Measurements from ENCODE around the gene ATP5PO.

The ATP5PO gene

DNA sequence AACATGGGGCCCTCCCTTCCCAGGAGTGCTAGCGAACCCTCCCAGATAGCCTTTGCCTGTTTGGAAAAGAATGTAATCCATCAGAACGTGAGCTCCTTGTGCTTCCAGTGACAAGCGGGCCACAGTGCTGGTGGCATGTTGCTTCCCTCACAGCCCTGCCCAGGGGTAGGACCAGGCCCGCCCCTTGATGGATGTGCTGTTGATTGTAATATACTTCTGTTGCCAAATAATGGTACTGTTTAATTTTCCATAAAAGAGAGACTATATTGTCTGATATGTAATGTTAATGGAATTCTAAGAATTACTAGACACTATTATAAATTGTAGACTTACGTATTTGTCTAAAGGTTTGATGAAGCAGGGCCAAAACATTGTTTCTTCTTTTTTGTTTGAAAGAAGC lies 16.4 kb downstream of the ATP5PO start:
- H3K36me3 ChIP-seq = peaks cover 43% of the 10 kb centered on the region
- H4K20me1 ChIP-seq = no peaks in the 10 kb centered on the region
- no peak overlapping the region for H3K4me3 ChIP-seq
- peaks cover 17% of the 10 kb centered on the region; the same call in 1 of the 2 replicates for H3K4me1 ChIP-seq
- no peak overlapping the region for H3K27ac ChIP-seq
- H3K27me3 ChIP-seq = no peaks in the 10 kb centered on the region
- no peak overlapping the region for H3K9ac ChIP-seq
- TF ChIP-seq Cebpa-rat (IDR thresholded peaks at IDR 0.05) = no peak
- H3K4me2 ChIP-seq = no peak overlapping the region
- no peaks in the 10 kb centered on the region for H3K9me3 ChIP-seq

DNA sequence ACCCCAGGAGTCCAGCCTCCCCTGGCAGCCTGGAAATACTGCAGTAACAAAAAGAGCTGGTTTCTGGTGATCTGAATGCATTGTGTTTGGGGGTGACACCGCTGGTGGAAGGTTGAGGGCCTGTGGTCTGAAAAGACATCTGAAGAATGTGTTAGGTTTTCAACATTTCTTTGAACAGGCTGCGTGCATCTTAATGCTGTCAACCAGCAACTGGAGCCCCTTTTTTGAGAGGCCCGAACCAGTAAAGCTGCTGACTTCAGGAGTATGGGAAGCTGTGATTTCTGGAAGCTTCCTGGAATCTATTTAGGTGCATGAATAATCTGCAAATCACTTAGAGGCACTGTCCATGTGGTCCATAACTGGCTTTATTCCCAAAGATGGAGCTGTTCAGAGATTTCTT lies 17.0 kb downstream of the ATP5PO start:
- no peak overlapping the region for H3K9ac ChIP-seq
- H3K36me3 ChIP-seq = peaks cover 37% of the 10 kb centered on the region
- TF ChIP-seq Cebpa-rat (IDR thresholded peaks at IDR 0.05) = no peak
- no peaks in the 10 kb centered on the region for H3K9me3 ChIP-seq
- H3K4me1 ChIP-seq = peaks cover 17% of the 10 kb centered on the region; the same call in 1 of the 2 replicates
- H4K20me1 ChIP-seq = no peaks in the 10 kb centered on the region
- H3K4me3 ChIP-seq = no peak overlapping the region
- no peaks in the 10 kb centered on the region for H3K27me3 ChIP-seq
- no peak overlapping the region for H3K27ac ChIP-seq
- no peak overlapping the region for H3K4me2 ChIP-seq

DNA sequence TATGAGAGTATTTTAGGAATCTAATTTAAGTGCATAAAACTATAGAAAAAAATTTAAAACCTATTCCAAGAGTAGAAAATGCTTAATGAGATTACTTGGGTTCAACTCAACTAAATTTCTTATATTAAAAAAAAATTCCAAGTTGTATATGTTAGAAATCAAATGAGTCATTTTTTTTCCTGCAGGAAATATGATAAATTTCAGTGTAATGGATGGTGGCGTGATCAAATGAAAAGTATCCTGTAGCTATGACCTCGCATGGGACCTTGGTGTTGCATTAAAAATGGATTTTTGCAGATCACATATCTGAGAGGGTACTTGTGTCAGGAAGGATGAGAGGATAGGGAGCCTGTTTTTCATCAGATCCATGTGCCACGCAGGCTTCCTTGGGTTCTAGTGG lies 17.9 kb downstream of the ATP5PO start:
- H3K36me3 ChIP-seq = peaks cover 28% of the 10 kb centered on the region
- H4K20me1 ChIP-seq = no peaks in the 10 kb centered on the region
- no peaks in the 10 kb centered on the region for H3K9me3 ChIP-seq
- H3K27ac ChIP-seq = no peak overlapping the region
- no peak overlapping the region for H3K9ac ChIP-seq
- H3K4me2 ChIP-seq = no peak overlapping the region
- H3K4me1 ChIP-seq = peaks cover 17% of the 10 kb centered on the region; the same call in 1 of the 2 replicates
- H3K27me3 ChIP-seq = no peaks in the 10 kb centered on the region
- no peak overlapping the region for H3K4me3 ChIP-seq
- TF ChIP-seq Cebpa-rat (IDR thresholded peaks at IDR 0.05) = no peak

DNA sequence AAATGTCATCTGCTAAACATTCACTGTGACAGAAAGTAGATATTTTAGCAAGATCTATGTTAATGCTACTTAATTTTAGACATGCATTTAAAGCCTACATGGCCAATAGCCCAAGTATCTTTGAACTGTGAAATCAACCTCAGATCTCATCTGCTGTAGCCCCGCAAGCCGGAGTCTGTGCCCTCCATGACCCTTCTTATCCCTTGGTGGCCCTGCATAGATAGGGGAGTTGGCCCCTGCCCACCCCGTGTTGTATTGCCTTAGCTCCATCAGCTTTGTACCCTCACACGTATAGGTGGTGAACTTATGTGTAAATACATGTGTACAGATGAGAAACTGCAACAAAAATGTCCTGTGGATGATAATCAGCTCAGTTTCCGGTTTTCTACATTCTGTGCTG lies 18.5 kb downstream of the ATP5PO start:
- Histone ChIP-seq H3K27me3 (no peaks in the 10 kb centered on the region), H3K36me3 (peaks cover 22% of the 10 kb centered on the region), H3K4me3 (no peak overlapping the region), H4K20me1 (no peaks in the 10 kb centered on the region), H3K9ac (no peak overlapping the region), H3K9me3 (no peaks in the 10 kb centered on the region), H3K27ac (no peak overlapping the region), H3K4me2 (no peak overlapping the region), H3K4me1 (peaks cover 17% of the 10 kb centered on the region; the same call in 1 of the 2 replicates)
- no peak for TF ChIP-seq Cebpa-rat (IDR thresholded peaks at IDR 0.05)

DNA sequence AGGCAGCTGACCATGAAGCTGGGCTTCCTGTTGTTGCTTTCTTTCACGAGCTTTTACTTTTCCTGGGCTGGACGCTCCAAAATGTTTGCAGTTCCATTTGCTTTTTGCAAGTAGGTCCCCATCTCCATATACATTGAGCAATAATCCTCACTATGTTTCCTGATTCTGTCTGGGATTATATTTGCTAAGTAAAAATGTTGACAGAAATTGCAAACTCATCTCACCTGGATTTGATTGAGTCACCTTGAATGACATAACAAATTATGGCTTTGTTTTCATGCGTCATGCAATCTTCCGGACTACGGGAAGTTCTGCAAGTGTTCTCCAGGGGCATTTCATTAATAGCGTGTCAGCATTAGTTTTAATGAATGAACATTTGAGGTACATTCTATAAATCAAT lies 18.9 kb downstream of the ATP5PO start:
- Histone ChIP-seq H3K4me3 (no peak overlapping the region), H3K9me3 (no peaks in the 10 kb centered on the region), H3K27ac (no peak overlapping the region), H3K9ac (no peak overlapping the region), H3K36me3 (peaks cover 18% of the 10 kb centered on the region), H3K27me3 (no peaks in the 10 kb centered on the region), H3K4me1 (peaks cover 17% of the 10 kb centered on the region; the same call in 1 of the 2 replicates), H4K20me1 (no peaks in the 10 kb centered on the region), H3K4me2 (no peak overlapping the region)
- no peak for TF ChIP-seq Cebpa-rat (IDR thresholded peaks at IDR 0.05)

DNA sequence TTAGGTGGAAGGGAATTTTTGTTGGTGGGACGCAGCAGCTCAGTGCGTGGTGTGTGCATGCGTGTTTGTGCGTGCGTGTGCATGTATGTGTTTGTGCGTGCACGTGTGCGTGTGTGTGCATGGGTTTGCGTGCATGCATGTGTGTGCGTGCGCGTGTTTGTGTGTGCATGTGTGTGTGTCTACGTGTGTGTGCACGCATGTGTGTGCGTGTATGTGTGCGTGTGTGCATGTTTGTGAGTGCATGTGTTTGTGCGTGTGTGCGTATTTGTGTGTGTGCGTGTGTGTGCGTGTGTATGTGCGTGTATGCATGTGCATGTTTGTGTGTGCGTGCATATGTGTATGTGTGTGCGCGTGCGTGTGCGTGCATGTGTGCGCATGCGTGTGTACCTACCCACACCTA lies 20.2 kb downstream of the ATP5PO start:
- Histone ChIP-seq H3K4me1 (peaks cover 17% of the 10 kb centered on the region; the same call in 1 of the 2 replicates), H4K20me1 (no peaks in the 10 kb centered on the region), H3K9ac (no peak overlapping the region), H3K27me3 (no peaks in the 10 kb centered on the region), H3K9me3 (no peaks in the 10 kb centered on the region), H3K4me3 (no peak overlapping the region), H3K4me2 (peak overlapping the region; percentile 58; the same call in 1 of the 2 replicates), H3K36me3 (peaks cover 5% of the 10 kb centered on the region), H3K27ac (no peak overlapping the region)
- TF ChIP-seq Cebpa-rat (IDR thresholded peaks at IDR 0.05) = no peak

DNA sequence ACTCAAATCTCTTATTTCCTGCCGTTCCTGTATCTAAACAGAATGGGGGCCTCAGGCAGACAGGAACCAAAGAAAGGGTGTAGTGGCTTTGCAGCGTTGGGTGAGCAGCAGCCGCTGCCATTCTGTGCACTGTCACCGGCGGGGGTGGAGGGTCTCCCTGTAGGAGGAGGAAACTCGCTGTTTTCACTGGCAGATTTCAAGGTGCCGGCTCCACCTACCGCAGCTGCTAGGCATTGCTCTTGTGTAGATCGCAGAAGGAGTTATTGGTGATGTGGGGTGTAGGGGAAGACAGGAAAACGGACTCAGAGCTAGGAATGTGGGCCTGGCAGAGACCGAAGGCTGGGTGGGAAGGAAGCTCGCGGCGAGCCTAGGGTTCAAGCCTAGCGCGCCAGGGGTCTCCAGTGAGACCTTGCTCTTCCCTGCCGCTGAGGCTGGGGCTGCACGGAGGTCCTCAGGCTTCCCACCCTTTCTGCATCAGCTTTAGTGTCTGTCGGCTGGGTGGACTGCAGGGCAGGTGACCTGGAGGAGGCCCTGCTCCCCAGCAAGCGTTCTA lies 20.8 kb downstream of the ATP5PO start:
- H4K20me1 ChIP-seq = no peaks in the 10 kb centered on the region
- peaks cover 13% of the 10 kb centered on the region; the same call in 1 of the 2 replicates for H3K4me1 ChIP-seq
- no peaks in the 10 kb centered on the region for H3K27me3 ChIP-seq
- peak overlapping the region; percentile 58 for H3K4me2 ChIP-seq
- no peaks in the 10 kb centered on the region for H3K9me3 ChIP-seq
- no peak overlapping the region for H3K9ac ChIP-seq
- no peak overlapping the region for H3K4me3 ChIP-seq
- no peak for TF ChIP-seq Cebpa-rat (IDR thresholded peaks at IDR 0.05)
- H3K27ac ChIP-seq = no peak overlapping the region
- no peaks in the 10 kb centered on the region; the same call in 1 of the 2 replicates for H3K36me3 ChIP-seq

DNA sequence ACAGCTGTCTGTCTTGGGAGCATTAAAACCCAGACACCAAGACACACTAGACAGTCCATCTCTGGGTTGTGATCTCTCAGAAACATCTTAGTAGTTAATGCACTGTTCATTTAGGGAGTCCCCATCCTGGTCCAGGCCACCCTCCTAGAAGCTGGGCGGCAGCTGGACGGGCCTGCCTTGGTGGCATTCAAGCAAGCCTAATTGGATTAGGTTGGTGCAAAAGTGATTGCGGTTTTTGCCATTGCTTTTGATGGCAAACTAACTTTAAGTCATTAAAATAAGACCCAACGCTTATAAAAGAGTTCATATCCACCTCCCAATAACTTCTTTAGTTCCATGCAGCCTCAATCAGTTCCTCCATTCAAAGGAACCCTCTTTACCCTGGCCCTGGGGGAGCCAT lies 21.7 kb downstream of the ATP5PO start:
- H3K27me3 ChIP-seq = no peaks in the 10 kb centered on the region
- H4K20me1 ChIP-seq = no peaks in the 10 kb centered on the region
- no peak overlapping the region for H3K9ac ChIP-seq
- peaks cover 11% of the 10 kb centered on the region; the same call in 1 of the 2 replicates for H3K4me1 ChIP-seq
- H3K27ac ChIP-seq = no peak overlapping the region
- no peak for TF ChIP-seq Cebpa-rat (IDR thresholded peaks at IDR 0.05)
- H3K36me3 ChIP-seq = no peaks in the 10 kb centered on the region; the same call in 1 of the 2 replicates
- no peaks in the 10 kb centered on the region for H3K9me3 ChIP-seq
- no peak overlapping the region for H3K4me3 ChIP-seq
- H3K4me2 ChIP-seq = no peak overlapping the region

DNA sequence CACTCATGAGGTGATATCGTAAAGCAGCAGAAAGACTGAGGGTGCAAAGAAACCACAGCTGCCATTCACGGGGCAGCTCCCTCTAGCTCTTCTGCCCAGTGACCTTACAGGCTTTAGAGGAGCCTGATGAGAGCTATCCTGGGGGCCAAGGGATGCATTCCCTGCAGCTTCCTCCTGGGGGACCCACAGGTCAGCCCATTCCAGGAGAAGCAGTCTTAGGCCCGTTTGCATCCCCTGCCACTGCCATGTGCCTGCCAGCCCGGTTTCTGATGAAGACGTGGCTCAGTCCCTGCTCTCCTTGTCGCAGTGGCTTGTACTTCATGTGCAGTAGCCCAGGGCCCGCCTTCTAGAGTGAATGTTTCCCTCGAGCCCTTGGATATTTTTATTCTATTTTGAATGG lies 22.8 kb downstream of the ATP5PO start:
- Histone ChIP-seq H3K27ac (no peak overlapping the region), H3K4me3 (no peak overlapping the region), H3K4me2 (no peak overlapping the region), H3K27me3 (no peaks in the 10 kb centered on the region), H3K4me1 (peaks cover 11% of the 10 kb centered on the region; the same call in 1 of the 2 replicates), H4K20me1 (no peaks in the 10 kb centered on the region), H3K36me3 (no peaks in the 10 kb centered on the region), H3K9ac (no peak overlapping the region), H3K9me3 (no peaks in the 10 kb centered on the region)
- TF ChIP-seq Cebpa-rat (IDR thresholded peaks at IDR 0.05) = no peak

DNA sequence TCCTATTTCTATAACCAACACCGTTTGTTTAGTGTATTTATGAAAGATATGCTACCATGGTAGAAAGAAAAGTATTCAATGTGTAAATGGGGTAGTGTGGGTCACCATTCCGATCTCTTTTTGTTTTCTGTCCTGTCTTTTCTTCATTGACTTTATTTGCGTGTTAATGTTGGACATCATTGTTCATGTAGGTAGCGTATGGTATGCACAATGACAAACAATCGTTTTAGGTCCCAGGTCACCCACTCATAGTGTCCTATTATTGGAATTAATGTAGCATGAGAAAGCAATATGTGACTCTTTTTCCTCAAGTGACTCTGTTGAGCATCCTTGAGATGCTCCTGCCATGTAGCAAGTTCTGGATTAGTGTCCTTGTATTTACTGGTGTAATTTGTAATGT lies 25.4 kb downstream of the ATP5PO start:
- Histone ChIP-seq H3K27ac (no peak overlapping the region), H3K9me3 (no peaks in the 10 kb centered on the region), H3K4me3 (no peak overlapping the region), H3K9ac (no peak overlapping the region), H3K36me3 (no peaks in the 10 kb centered on the region), H3K4me2 (no peak overlapping the region), H4K20me1 (no peaks in the 10 kb centered on the region), H3K4me1 (peaks cover 9% of the 10 kb centered on the region; the same call in 1 of the 2 replicates), H3K27me3 (no peaks in the 10 kb centered on the region)
- no peak for TF ChIP-seq Cebpa-rat (IDR thresholded peaks at IDR 0.05)

DNA sequence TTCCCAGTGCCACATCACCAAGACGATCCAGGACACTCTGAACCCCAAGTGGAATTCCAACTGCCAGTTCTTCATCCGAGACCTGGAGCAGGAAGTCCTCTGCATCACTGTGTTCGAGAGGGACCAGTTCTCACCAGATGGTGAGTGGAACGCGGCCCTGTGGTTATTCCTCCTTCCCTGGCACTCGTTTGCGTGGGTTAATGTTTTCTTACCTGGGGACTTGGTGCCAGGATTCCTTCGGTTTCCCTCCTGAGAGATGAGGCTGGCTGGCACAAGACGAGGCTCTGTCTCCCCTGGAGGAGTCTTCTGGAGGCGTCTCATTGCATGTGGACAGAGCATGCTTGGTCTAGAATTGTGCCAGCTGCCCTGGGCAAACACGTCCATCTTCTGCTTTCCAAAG lies 29.3 kb downstream of the ATP5PO start:
- H3K27me3 ChIP-seq = no peaks in the 10 kb centered on the region
- H3K36me3 ChIP-seq = no peaks in the 10 kb centered on the region
- H3K27ac ChIP-seq = no peak overlapping the region
- H3K9ac ChIP-seq = no peak overlapping the region
- no peaks in the 10 kb centered on the region for H4K20me1 ChIP-seq
- no peaks in the 10 kb centered on the region for H3K9me3 ChIP-seq
- no peak overlapping the region for H3K4me3 ChIP-seq
- H3K4me2 ChIP-seq = no peak overlapping the region
- no peaks in the 10 kb centered on the region for H3K4me1 ChIP-seq
- TF ChIP-seq Cebpa-rat (IDR thresholded peaks at IDR 0.05) = no peak
